Muscle layer of duodenum (tissue), 2 donors: ENCODE data around the gene CHRNB1.

Source experiments
- H3K27ac ChIP-seq: one replicate; pipeline ENCODE4 v1.7.0; 2013; ENCODE audit warnings: mild to moderate bottlenecking, low read length
- H3K27me3 ChIP-seq: one replicate; pipeline ENCODE4 v1.7.0; 2013; ENCODE audit warnings: low read depth, mild to moderate bottlenecking, control low read depth, low read length
- H3K36me3 ChIP-seq, 2 donors: one replicate each; pipeline ENCODE4 v1.7.0; 2013; ENCODE audit warnings: low read length in 2 of 2, control low read depth in 1 of 2, mild to moderate bottlenecking in 1 of 2; ENCODE audit not compliant: insufficient read depth in 2 of 2, control insufficient read depth in 1 of 2
- H3K4me1 ChIP-seq, 2 donors: one replicate each; pipeline ENCODE4 v1.7.0; 2013; ENCODE audit warnings: low read length in 2 of 2, mild to moderate bottlenecking in 2 of 2, control low read depth in 1 of 2, moderate library complexity in 1 of 2; ENCODE audit not compliant: insufficient read depth in 2 of 2, control insufficient read depth in 1 of 2
- H3K4me3 ChIP-seq, 2 donors: one replicate each; pipeline ENCODE4 v1.7.0; 2013; ENCODE audit warnings: low read length in 2 of 2, low read depth in 1 of 2, mild to moderate bottlenecking in 1 of 2
- H3K9me3 ChIP-seq, 2 donors: one replicate each; pipeline ENCODE4 v1.7.0; 2013; ENCODE audit warnings: low read length in 2 of 2, control low read depth in 1 of 2, mild to moderate bottlenecking in 1 of 2; ENCODE audit not compliant: control insufficient read depth in 1 of 2
- donor health status: healthy.

Gene CHRNB1

DNA sequence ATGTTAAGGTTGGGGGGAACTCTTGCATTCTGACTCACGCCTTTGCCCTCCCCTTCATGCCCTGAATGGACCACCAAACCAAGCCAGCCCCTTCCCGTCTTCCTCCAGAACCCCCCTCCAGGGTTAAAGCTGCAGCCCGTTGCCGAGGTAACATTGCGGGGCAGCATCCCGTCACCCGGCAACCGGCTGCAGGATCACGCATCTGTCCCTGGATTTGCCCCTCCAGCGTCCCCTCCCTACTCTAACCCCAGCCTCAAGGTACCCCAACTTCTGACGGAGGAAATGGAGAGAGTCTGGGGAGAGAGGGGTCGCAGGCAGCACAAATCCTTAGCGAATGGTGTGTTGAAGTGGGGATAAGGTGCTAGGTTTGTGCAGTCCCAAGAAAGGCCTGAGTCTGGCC is 37.8 kb upstream of the CHRNB1 start:
- Histone ChIP-seq H3K27me3 (no peaks in the 10 kb centered on the region), H3K4me3 (no peak overlapping the region), H3K9me3 (no peaks in the 10 kb centered on the region), H3K36me3 (peaks cover 6 to 16% of the 10 kb centered on the region in 2 donors), H3K4me1 (peaks cover 7 to 16% of the 10 kb centered on the region in 2 donors), H3K27ac (no peak overlapping the region)

DNA sequence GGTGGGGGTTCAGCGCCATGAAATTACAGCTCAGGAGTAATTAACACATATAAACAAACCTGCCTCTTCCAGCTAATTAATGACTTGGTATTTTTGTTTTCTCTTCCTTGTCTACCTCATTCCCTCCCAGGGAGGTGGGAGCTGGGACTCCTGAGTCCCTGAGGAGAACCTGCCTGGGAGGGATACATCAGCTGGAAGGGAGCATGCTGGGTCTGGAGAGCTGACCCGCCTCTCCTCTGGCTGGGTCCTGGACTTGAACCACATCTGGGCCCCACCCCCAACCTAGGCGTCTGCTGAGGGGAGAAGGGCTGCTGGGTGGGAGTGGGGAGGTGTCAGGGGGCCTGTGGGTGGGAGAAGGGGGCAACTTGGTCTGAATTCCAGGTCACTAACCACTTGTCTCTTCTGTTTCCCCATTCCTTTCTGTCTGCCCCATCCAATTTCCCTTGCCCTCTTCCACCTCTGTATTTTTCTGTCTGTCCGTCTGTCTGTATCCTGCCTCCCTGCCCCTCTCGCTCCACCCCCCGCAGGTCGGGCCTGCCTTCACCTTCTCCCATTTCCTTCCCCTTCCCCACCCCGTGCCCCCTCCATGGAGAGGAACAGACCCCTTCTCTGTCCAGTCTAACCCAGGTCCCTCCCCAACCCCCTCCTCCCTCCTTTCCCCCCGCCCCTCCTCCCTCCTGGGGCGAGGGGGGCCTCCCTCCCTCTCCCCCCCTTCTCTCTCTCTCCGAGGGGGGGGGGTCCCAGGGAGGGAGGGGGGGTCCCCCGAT is 37.2 kb upstream of the CHRNB1 start, which contains the start of gene NLGN2:
Gene NLGN2, plus strand, starts transcription at position 361 of the 767 bp plus-strand sequence. CDS start 411 bp downstream, outside the sequence.
- peaks cover 6 to 15% of the 10 kb centered on the region in 2 donors for H3K4me1 ChIP-seq
- peaks cover 6 to 16% of the 10 kb centered on the region in 2 donors for H3K36me3 ChIP-seq
- no peak within 1 kb of the TSS for H3K27ac ChIP-seq
- H3K4me3 ChIP-seq = no peak within 1 kb of the TSS
- H3K9me3 ChIP-seq = no peaks in the 10 kb centered on the region
- H3K27me3 ChIP-seq = no peaks in the 10 kb centered on the region

DNA sequence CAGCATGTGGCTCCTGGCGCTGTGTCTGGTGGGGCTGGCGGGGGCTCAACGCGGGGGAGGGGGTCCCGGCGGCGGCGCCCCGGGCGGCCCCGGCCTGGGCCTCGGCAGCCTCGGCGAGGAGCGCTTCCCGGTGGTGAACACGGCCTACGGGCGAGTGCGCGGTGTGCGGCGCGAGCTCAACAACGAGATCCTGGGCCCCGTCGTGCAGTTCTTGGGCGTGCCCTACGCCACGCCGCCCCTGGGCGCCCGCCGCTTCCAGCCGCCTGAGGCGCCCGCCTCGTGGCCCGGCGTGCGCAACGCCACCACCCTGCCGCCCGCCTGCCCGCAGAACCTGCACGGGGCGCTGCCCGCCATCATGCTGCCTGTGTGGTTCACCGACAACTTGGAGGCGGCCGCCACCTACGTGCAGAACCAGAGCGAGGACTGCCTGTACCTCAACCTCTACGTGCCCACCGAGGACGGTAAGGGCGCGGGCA is 36.6 kb upstream of the CHRNB1 start:
- H3K27me3 ChIP-seq = no peaks in the 10 kb centered on the region
- peaks cover 6 to 16% of the 10 kb centered on the region in 2 donors for H3K36me3 ChIP-seq
- H3K4me1 ChIP-seq = peaks cover 0 to 9% of the 10 kb centered on the region in 2 donors
- H3K4me3 ChIP-seq = no peak overlapping the region
- H3K27ac ChIP-seq = no peak overlapping the region
- H3K9me3 ChIP-seq = no peaks in the 10 kb centered on the region

DNA sequence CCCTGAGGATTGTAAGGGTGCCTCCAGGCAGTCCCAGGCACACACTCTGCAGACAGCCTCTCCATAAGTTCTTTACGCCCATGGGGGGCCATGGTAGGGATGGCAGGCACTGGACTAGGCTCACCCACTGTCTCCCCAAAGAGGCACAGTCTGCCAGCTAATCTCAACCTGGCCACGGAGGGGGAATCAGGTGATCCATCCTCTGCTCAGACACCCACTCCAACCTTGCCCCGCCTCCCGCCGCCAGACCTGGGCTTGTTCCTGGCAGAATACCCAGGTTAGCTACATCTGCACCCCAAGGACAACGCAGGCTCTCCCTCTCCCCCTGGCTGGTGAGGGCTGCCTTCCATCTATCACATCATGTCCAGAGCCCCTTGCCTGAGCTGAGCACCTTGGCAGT is 36.0 kb upstream of the CHRNB1 start:
- peaks cover 0 to 9% of the 10 kb centered on the region in 2 donors for H3K4me1 ChIP-seq
- H3K27ac ChIP-seq = no peak overlapping the region
- no peaks in the 10 kb centered on the region for H3K9me3 ChIP-seq
- peaks cover 6 to 16% of the 10 kb centered on the region in 2 donors for H3K36me3 ChIP-seq
- H3K27me3 ChIP-seq = no peaks in the 10 kb centered on the region
- no peak overlapping the region for H3K4me3 ChIP-seq

DNA sequence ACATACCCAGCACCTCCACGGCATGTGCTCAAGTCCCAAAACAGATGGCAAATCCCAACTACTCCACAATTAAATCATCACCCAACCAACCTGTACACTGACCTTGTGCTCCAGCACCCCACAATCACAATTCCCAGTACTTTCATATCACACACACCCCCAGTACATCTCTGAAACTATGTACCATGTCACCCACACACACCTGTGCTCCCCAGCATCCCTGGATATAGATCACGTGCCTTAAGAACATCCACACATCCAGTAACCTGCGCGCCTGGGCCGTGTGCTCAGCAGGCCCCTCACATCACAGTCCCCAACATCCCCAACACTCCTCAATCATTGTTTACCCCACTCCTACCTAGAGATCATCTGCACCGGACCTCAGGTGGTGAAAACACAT is 35.1 kb upstream of the CHRNB1 start:
- no peak overlapping the region for H3K27ac ChIP-seq
- no peaks in the 10 kb centered on the region for H3K9me3 ChIP-seq
- H3K4me3 ChIP-seq = no peak overlapping the region
- H3K27me3 ChIP-seq = no peaks in the 10 kb centered on the region
- H3K36me3 ChIP-seq = peaks cover 6 to 17% of the 10 kb centered on the region in 2 donors
- H3K4me1 ChIP-seq = peaks cover 0 to 9% of the 10 kb centered on the region in 2 donors

DNA sequence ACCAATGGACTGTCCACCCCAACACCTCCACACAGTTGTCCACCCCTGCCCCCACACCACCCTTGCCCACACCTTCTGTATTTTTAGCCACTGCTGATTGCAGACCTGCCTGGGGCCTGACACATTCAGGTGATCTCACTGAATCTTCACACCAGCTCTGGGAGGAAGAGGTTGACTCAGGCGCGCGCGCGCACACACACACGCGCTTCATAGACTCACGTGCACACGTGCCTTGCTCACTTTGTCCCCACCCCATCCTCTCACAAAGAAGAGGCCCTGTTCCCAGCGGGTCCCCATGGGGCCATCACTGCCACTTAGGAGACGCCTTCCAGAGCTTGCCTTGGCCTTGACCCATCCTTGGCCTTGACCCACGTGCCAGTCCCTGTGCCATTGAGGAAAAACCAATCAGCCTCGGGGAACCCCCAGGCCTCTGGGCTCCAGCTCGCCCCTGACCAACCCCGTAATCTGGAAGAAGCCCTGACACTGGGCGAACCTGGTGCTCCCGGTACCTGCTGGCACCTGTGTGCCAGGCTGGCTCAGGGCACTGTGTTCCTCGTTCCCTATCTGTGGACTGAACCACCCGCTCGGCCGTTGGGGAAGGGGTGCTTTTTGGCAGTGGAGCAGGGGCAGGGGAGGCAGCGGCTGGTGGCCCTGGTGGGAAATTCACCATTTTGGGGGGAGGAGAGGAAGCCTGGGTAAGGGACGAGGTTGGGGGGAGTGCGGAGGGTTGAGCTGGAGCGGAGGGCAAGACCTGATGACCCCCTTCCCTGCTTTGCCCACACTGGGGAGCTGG is 34.0 kb upstream of the CHRNB1 start:
- peaks cover 6 to 28% of the 10 kb centered on the region in 2 donors for H3K36me3 ChIP-seq

DNA sequence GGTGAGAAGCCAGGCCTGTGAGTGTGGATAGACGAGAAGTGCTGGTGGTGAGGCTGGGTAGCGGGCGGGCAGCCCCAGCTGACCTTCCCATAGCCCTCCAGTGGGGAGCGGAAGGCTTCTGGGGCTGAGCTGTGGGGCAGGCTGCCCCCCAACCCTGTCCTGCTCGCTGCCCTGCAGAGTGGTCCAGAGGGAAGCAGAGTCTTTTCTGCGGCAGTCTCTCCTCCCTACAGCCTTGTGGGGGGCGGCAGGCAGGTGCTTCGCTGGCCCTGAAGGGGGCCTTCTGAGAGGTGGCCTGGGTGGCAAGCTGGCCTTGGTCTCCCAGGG is 33.5 kb upstream of the CHRNB1 start:
- H3K27me3 ChIP-seq = no peaks in the 10 kb centered on the region
- H3K4me1 ChIP-seq = no peaks in the 10 kb centered on the region
- H3K9me3 ChIP-seq = no peaks in the 10 kb centered on the region

More for the DNA sequence above, 34.0 kb upstream of the CHRNB1 start:
- no peak overlapping the region for H3K4me3 ChIP-seq
- H3K9me3 ChIP-seq = no peaks in the 10 kb centered on the region
- H3K27me3 ChIP-seq = no peaks in the 10 kb centered on the region
- peaks cover 0 to 5% of the 10 kb centered on the region in 2 donors for H3K4me1 ChIP-seq
- no peak overlapping the region for H3K27ac ChIP-seq

DNA sequence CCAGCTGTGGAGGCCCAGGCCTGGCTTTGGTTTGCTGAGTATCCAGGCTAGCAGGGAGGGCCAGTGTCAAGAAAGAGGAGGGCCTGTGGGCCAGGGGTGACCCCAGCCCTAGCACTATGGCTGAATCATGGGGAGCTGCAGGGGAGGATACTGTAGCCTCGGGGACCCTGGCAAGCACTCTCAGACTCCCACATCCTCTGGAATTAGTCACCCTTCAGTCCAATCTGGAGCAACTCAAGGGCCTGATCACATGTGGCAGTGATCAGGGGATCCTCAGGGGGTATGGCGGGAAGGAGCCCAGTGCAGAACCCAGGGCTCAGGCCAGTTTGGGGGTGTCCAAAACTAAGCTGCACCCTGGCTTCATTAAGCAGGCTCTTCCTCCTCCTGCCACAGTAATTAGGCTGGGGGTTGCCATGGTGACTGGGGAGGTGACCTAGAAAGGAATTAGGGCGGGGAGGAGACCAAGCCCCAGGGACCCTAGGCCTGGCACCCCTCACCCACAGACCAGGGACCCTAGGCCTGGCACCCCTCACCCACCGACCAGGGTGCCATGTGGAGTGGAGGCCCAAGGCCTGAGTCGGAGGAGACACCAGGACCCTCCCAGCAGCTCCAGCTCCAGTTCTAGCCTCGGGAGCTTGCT is 31.4 kb upstream of the CHRNB1 start:
- no peak overlapping the region for H3K27ac ChIP-seq
- no peaks in the 10 kb centered on the region for H3K27me3 ChIP-seq
- peaks cover 6 to 35% of the 10 kb centered on the region in 2 donors for H3K36me3 ChIP-seq
- H3K4me3 ChIP-seq = no peak overlapping the region
- H3K9me3 ChIP-seq = no peaks in the 10 kb centered on the region
- no peaks in the 10 kb centered on the region for H3K4me1 ChIP-seq

More for the DNA sequence above, 33.5 kb upstream of the CHRNB1 start:
- no peak overlapping the region for H3K27ac ChIP-seq
- H3K4me3 ChIP-seq = no peak overlapping the region
- peaks cover 6 to 29% of the 10 kb centered on the region in 2 donors for H3K36me3 ChIP-seq

DNA sequence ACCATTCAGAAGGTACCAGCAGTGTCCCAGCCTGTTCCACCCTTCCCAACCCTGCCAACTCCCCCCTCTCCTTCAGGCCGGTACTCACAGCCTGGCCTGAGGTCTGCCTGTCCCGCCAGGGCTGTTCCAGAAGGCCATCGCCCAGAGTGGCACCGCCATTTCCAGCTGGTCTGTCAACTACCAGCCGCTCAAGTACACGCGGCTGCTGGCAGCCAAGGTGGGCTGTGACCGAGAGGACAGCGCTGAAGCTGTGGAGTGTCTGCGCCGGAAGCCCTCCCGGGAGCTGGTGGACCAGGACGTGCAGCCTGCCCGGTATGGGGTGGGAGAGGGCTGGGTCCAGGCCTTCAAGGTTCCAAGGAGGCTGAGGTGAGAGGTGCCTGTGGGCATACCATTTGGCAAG is 30.0 kb upstream of the CHRNB1 start:
- H3K9me3 ChIP-seq = no peaks in the 10 kb centered on the region
- no peaks in the 10 kb centered on the region for H3K27me3 ChIP-seq
- H3K36me3 ChIP-seq = peaks cover 0 to 24% of the 10 kb centered on the region in 2 donors

DNA sequence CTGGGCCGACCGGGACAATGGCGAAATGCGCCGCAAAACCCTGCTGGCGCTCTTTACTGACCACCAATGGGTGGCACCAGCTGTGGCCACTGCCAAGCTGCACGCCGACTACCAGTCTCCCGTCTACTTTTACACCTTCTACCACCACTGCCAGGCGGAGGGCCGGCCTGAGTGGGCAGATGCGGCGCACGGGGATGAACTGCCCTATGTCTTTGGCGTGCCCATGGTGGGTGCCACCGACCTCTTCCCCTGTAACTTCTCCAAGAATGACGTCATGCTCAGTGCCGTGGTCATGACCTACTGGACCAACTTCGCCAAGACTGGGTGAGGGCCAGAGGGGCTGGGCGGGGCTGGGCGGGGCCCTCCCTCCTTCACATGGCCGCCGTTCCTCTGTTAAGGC is 29.1 kb upstream of the CHRNB1 start:
- Histone ChIP-seq H3K27ac (no peak overlapping the region), H3K4me1 (no peaks in the 10 kb centered on the region), H3K27me3 (no peaks in the 10 kb centered on the region), H3K9me3 (no peaks in the 10 kb centered on the region), H3K36me3 (peaks cover 0 to 19% of the 10 kb centered on the region in 2 donors), H3K4me3 (no peak overlapping the region)

More for the DNA sequence above, 30.0 kb upstream of the CHRNB1 start:
- H3K4me1 ChIP-seq = no peaks in the 10 kb centered on the region
- H3K27ac ChIP-seq = no peak overlapping the region
- no peak overlapping the region for H3K4me3 ChIP-seq

DNA sequence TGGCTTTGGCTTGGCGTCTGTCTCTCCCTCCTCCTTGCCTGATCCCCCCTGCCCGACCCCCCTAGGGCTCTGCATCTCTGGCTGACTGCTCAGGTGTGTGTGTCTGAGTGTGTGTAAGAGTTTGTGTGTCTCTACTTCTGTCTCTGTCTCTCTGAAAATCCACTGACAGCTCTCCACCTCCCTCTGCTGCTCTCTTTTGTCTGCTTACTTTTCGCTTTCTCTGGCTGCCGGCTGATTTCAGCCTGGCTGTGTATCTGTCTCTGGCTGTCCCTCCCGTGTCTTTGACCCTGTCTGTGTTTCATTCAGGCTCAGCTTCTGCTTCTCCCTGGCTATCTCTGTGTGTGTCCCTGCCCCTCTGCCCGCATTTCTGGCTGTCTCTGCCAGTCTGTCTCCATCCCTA is 28.5 kb upstream of the CHRNB1 start:
- Histone ChIP-seq H3K4me1 (no peaks in the 10 kb centered on the region), H3K4me3 (no peak overlapping the region), H3K27me3 (no peaks in the 10 kb centered on the region), H3K36me3 (peaks cover 0 to 19% of the 10 kb centered on the region in 2 donors), H3K27ac (no peak overlapping the region), H3K9me3 (no peaks in the 10 kb centered on the region)
